KBM-7 (cell line): Measurements from ENCODE around the gene MAPK4.

Experiments
- DNase-seq: peaks from one replicate; pipeline ENCODE4 v3.0.0-alpha.2; 2015
- in situ Hi-C: fragments of 300-500 bp; cut with MboI; formaldehyde crosslinking; loops from 2 replicates; pipeline ENCODE4 v1.14.3; 2020; ENCODE audit warnings: low sequenced_read_pairs, low pct_unique_long_range_greater_than_20kb, mixed read lengths

Gene MAPK4

GRCh38 chr18:50665519-50665918 is 105.6 kb downstream of the MAPK4 start:
- in situ Hi-C loops, result no loop called here
- DNase-seq, result no peak

DNA sequence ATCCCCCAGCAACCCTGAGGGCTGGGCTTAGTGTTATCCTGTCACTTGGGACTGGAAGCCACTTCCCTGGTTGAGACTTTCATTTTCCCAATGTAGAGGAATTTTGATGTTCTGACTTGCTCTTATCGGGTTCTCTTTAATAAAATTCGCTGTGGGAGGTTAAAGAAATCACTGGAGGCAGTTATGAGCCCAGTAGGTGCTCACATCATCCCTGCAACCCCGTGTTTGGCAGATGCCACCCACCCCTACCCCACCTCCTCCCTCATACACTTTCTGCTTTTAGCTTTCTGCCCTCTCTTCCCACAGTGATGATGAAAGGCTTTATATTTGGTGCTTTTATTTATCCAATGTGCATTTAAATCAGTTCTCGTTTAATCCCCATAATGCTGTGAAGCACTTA is 106.6 kb downstream of the MAPK4 start:
- in situ Hi-C loops, result no loop called here
- no peak for DNase-seq

- in situ Hi-C loops, result no loop called here
- DNase-seq, result no peak
Measured at GRCh38 chr18:50671376-50671775, 111.5 kb downstream of the MAPK4 start.

GRCh38 chr18:50674307-50674980 is 114.6 kb downstream of the MAPK4 start:
- in situ Hi-C loops, result no loop called here
- no peak for DNase-seq

DNA sequence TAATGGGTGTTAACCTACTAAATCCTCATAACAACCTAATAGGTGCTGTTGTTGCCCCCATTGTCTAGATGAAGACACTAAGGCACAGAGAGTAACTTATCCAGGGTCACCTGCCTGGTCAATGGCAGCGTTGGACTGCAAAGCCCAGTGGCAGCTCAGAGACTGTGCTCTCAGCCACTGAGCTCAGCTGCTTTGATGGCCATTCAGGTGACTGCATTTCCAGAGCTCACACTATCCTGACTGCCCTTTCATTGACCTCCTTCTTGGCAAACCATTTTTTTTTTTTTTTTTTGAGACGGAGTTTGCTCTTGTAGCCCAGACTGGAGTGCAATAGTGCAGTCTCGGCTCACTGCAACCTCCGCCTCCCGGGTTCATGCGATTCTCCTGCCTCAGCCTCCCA is 115.2 kb downstream of the MAPK4 start:
- in situ Hi-C loops, result no loop called here
- DNase-seq, result no peak

GRCh38 chr18:50678651-50679050 is 118.8 kb downstream of the MAPK4 start:
- in situ Hi-C loops, result no loop called here
- DNase-seq, result no peak

- DNase-seq, result no peak
- in situ Hi-C loops, result no loop called here
Measured at GRCh38 chr18:50679056-50679455, 119.2 kb downstream of the MAPK4 start.

GRCh38 chr18:50679656-50680055 is 119.8 kb downstream of the MAPK4 start:
- in situ Hi-C loops, result no loop called here
- DNase-seq, result no peak

- no peak for DNase-seq
- in situ Hi-C loops, result no loop called here
Measured at GRCh38 chr18:50680966-50681365, 121.1 kb downstream of the MAPK4 start.

DNA sequence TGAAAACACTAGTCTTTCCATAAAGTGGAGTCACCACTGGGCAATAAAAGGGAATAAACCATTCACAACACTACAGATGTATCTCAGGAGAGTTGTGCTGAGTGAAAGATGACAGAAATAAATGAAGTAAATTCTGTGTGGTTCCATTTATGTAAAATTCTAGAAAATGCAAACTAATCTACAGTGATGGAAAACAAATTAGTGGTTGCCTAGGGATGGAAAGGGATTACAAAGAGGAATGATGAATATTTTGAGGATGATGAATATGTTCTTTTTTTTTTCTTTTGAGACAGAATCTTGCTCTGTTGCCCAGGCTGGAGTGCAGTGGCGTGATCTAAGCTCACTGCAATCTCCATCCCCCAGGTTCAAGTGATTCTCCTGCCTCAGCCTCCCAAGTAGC is 123.0 kb downstream of the MAPK4 start:
- DNase-seq, result no peak
- in situ Hi-C loops, result no loop called here

DNA sequence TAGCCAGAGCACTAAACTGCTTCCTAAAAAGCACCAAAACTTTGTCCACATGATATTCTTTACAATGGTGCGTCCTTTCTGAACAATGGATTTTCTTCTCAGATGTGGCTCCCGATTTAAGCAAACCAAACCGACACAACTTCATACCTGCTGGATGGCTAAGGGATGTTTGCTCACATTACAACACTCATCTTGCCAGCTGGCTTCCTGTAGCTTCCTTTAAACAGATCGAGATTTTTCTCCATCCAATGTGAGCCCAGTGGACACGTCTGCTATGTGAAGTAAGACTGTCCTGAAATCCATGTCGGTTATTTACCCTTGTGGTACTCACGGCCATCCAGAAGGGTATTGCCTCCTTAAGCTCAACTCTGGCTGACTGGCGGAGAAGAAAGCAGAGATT is 126.5 kb downstream of the MAPK4 start:
- in situ Hi-C loops, result no loop called here
- no peak for DNase-seq

DNA sequence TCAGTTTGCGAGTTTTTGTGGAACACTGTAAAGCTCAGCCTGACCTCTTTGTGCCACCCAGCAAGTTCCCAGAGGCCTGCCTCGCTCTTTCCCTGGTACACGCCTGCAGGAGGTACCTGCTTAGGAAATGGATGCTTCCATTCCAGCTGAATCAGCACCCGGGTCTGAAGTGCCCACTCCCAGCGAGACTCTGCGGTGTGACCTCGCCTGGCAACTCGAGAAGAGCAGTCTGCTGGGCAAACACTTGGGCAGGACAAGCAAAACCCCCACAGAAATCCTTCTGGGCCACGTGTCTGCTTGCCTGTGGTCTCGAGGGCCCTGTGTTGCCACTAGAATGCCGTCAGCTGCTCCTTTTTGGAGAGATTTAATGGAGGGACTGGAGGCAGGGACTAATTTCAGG is 127.6 kb downstream of the MAPK4 start:
- DNase-seq, result no peak
- in situ Hi-C loops, result no loop called here

DNA sequence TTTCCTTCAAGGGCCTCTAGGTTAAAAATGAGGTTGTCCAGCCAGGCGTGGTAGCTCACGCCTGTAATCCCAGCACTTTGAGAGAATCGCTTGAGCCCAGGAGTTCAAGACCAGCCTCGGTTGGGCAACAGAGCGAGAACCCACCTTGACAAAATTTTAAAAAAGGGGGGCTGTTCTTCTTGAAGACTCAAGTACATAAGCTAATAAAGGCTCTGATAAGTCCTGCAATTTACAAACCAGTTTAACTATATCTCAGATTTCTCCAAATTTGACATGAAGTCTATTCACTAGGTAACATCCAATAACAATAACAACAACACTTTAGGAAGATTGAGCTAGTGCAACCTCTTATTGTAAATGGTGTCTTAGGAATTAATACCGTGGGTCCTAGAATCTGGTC is 129.7 kb downstream of the MAPK4 start:
- DNase-seq, result no peak
- in situ Hi-C loops, result no loop called here

- in situ Hi-C loops, result no loop called here
- no peak for DNase-seq
Measured at GRCh38 chr18:50694147-50694546, 134.3 kb downstream of the MAPK4 start.

DNA sequence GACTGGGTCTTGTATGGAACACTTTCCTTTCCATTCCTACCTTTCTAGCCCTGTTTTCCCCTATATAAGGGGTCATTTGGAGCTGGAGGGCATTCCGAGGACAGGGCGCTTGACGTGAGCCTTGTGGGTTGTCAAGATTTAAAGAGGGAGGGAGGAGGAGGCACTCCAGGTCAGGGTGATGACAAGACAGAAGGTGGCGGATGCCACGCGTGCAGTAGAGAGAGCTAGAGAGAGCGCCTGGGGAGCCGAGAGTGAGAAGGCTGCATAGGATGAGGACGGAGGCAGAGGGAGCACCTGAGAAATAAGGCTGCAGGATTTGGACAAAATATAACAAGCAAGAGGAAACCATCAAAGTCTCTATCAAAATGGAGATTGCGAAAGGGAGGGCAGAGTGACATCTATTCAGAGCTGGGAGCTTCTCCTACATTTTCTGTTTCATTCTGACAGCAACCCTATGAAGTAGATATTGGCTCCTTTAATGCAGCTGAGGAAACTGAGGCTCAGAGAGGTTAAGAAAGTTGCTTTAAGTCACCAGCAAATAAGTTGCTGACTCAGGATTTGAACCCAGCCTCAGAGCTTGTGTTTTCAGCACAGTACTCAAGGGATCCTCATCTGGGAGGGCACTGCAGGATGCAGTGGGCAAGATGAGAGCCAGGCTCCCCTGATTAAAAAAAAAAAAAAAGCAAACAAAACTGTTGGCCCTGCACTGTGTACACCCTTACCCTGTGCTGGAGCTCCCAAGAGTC is 135.7 kb downstream of the MAPK4 start:
- in situ Hi-C loops, result no loop called here
- no peak for DNase-seq

DNA sequence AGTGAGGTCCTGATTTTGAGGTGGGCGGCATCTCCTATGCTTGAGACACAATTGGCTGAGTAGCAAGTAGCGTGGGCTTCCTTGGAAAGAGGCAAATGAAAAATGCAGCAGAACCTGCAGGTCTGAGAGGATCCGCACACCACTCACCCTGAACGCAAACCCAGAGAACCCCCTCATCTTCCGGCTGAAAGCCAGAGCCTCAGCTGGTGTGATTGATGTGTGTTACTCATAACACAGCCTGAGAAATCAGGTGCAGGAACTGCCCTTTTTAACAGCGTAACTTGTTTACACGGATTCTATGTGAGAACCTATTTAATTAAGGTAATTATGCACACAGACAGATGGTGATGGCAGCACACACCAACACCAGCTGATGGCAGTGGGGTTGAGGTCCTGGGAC is 136.5 kb downstream of the MAPK4 start:
- in situ Hi-C loops, result no loop called here
- DNase-seq, result no peak

- in situ Hi-C loops, result no loop called here
- DNase-seq, result no peak
Measured at GRCh38 chr18:50696929-50697328, 137.0 kb downstream of the MAPK4 start.

DNA sequence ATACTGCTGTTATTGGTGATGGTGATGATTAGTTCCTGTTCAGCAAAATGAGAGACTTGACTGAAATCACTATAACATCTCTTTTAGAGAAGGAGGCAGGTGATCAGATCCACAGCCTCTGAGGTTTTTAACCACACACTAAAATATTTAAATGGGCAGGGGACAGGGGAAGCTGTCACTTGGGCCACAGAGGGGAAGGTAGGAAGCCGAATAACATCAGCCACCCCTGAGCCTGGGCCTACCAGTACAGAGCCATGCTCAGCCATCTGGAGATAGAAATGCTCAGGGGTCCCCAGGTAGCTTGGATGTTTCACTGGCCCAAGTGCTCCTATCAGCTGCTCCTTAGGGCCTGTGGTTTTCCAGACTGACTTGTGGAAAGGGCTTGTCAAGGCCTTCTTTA is 137.6 kb downstream of the MAPK4 start:
- DNase-seq, result no peak
- in situ Hi-C loops, result no loop called here

DNA sequence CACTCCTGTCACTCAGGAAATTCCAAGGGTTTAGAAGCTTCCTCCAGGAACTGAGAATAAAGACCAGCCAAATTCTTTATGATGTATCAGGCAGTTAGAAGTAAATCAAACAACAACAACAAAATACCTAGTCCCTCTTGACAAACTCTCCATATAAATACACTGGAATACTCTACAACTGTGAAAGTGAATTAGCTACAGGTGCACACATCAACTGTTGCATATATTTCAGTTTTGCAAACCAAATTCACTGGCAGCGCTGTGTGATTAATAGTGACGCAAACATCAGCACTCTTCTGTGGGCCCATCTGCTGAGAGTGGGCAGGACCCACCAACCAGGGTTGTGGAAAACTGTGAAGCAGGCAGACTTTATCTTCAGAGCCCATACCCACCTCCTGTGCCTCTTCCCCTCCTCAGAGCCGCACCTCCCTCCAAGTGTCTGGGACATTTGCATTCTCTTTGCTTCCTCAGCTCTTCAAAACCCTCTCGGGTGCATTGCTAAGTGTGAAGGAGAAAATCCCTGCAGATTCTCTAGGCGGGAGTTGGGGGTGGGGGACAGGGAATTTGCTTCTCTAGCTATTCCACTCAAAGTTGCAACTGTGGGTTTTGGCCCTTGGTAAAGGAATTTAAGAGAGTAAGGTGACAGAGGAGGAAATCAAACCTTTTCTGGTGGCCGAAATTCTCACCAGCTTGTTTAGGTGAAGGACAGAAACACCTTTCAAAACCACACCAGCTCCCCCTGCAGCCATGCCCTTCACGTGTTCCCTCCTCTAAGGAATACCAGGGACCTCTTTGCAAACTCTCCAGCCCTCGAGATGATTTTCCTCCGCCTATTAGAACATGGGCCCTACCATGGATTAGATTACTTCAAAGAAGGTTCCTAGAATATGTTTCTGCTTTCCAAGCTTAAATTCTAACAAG is 140.6 kb downstream of the MAPK4 start:
- in situ Hi-C loops, result no loop called here
- no peak for DNase-seq

DNA sequence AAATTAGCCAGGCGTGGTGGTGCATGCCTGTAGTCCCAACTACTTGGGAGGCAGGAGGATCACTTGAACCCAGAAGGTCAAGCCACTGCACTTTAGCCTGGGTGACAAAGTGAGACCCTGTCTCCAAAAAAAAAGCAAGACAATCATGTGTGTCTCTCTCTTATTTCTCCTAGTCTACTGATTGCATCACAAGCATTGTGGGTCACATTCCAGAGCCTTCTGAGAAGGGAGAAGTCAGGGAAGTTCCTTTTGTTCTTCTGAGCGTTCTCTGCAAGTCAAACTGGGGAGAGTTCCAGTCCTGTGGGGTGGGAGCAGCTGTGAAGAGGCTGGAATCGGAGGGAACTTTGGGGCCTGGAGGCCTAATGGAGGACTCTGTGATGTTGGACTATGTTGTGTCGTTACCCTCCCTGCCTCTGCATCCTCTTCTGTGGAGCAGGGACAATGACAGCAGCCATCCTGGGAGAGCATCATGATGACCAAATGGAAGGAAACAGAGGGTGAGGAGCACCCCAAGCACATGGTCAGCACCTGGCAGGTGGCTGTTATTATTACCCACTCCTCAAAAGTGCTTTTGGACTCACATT is 144.6 kb downstream of the MAPK4 start:
- in situ Hi-C loops, result no loop called here
- no peak for DNase-seq
